Measurements from ENCODE around the gene PLAC9.

- TF ChIP-seq CTCF (IDR thresholded peaks at IDR 0.05) (no peak), POLR2A (IDR thresholded peaks at IDR 0.05) (no peak)
These were observed 12.2 kb downstream of the PLAC9 start for GRCh38 chr10:80144696-80145131.

Measured in Peyer's patch (tissue), 4 donors.